HuH-7 (cell line): ENCODE data around the gene KCTD13.
A peak's percentile ranks its signal among the peaks of the same experiment; 100 is the strongest.
"Not testable (repeated sequence)": the region's sequence is repeated elsewhere in the genome, so short reads cannot be mapped to it uniquely, and the experiment has no call there.

Experiments used
- DNase-seq: peaks from one replicate; pipeline ENCODE4 v3.0.0; 2011; ENCODE audit warnings: low spot score

KCTD13 gene

GRCh38 chr16:29943846-29944799 is 18.1 kb upstream of the KCTD13 start:
- peak; percentile 56 for DNase-seq

- no peak for DNase-seq
Measured at GRCh38 chr16:29940656-29941055, 14.6 kb upstream of the KCTD13 start.

GRCh38 chr16:29931750-29932149 is 5.7 kb upstream of the KCTD13 start:
- not testable (repeated sequence) for DNase-seq

GRCh38 chr16:29927070-29927905 is 1.3 kb upstream of the KCTD13 start:
- DNase-seq = peak; percentile 33

GRCh38 chr16:29926711-29927052 is 656 bp upstream of the KCTD13 start:
- DNase-seq = peak; percentile 56

GRCh38 chr16:29925105-29925756 is 795 bp downstream of the KCTD13 start:
- no peak for DNase-seq

- DNase-seq = no peak
Measured at GRCh38 chr16:29922986-29923501, 3.0 kb downstream of the KCTD13 start.

GRCh38 chr16:29922326-29922725 is 3.7 kb downstream of the KCTD13 start:
- DNase-seq = no peak

GRCh38 chr16:29921034-29921385 is 5.0 kb downstream of the KCTD13 start:
- DNase-seq = no peak

GRCh38 chr16:29920288-29921033 is 5.6 kb downstream of the KCTD13 start:
- no peak for DNase-seq

- DNase-seq = no peak
Measured at GRCh38 chr16:29916979-29917378, 9.0 kb downstream of the KCTD13 start.

GRCh38 chr16:29915590-29916247 is 10.3 kb downstream of the KCTD13 start:
- no peak for DNase-seq

GRCh38 chr16:29913514-29913913 is 12.5 kb downstream of the KCTD13 start:
- DNase-seq = no peak

- no peak for DNase-seq
Measured at GRCh38 chr16:29912087-29912486, 13.9 kb downstream of the KCTD13 start.

GRCh38 chr16:29911676-29912010 is 14.4 kb downstream of the KCTD13 start:
- no peak for DNase-seq

GRCh38 chr16:29910819-29911675 is 15.0 kb downstream of the KCTD13 start:
- DNase-seq = no peak

- not testable (repeated sequence) for DNase-seq
Measured at GRCh38 chr16:29909851-29910250, 16.2 kb downstream of the KCTD13 start.

GRCh38 chr16:29909391-29909790 is 16.6 kb downstream of the KCTD13 start:
- DNase-seq = no peak

GRCh38 chr16:29908719-29909220 is 17.3 kb downstream of the KCTD13 start:
- no peak for DNase-seq

- no peak for DNase-seq
Measured at GRCh38 chr16:29907973-29908372, 18.1 kb downstream of the KCTD13 start.
